ENCODE data around the gene TRIM45.

Gene TRIM45

GRCh38 chr1:117101334-117101733 is 20.2 kb downstream of the TRIM45 start:
- no peak for DNase-seq (ENCODE audit: low read depth in 2 of 3, low spot score in 1 of 3)

GRCh38 chr1:117098287-117098890 is 23.2 kb downstream of the TRIM45 start:
- DNase-seq (ENCODE audit: low read depth in 2 of 3, low spot score in 1 of 3) = no peak

DNA sequence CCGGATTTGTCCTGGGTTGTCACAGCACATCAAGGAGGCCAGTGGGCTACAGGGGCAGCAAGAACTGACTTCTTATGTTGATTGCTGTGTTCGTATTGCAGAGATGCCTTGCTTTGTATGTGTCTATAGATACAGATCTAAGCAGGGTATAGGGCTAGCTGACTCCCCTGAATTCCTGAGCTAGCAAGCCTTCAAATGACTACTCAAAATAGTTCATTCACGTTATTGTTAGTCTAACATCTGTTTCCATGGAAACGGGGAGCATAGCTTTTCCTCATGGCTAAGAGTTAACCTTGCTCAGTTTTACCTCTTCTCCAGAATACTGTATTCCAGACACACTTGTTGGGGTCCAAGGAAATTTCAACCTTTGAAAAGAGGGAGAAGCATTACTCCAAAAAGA is 24.1 kb downstream of the TRIM45 start:
- DNase-seq (ENCODE audit: low read depth in 2 of 3, low spot score in 1 of 3) = no peak

- no peak for DNase-seq (ENCODE audit: low read depth in 2 of 3, low spot score in 1 of 3)
Measured at GRCh38 chr1:117096951-117097408, 24.6 kb downstream of the TRIM45 start.

DNA sequence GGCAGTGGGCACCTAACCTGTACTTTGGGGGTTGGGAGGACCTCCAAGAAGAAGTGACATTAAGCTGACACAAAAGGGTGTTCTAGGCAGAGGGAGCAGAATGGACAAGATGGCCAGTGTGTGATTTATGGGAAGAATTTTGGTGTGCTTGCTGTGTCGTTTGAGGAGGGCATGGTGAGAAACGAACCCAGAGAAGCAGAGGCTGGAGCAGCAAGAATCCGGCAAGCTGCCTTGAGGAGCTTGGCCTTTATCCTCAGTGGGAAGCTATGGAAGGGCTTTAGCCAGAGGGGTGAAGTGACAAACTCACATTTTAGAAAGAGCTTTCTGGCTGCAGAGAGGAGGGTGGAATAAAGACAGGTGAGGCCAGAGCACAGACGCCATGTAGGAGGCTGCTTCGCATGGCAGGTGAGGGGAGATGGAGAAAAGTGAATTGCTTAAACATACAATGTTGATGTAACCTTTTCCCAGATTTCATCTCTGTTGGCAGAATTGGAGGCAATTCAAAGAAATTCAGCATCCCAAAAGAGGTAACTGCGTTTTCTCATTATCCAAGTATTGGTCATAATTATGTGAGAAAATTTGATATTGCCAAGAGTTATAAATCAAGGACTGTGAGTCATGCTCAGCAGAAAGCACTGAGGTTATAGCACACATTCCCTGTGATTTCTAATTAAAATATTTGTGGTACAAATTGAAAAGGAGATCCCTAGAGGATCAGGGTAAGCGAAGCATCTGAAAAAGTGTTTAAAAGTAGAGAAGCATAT is 26.5 kb downstream of the TRIM45 start:
- DNase-seq (ENCODE audit: low read depth in 2 of 3, low spot score in 1 of 3) = no peak

DNA sequence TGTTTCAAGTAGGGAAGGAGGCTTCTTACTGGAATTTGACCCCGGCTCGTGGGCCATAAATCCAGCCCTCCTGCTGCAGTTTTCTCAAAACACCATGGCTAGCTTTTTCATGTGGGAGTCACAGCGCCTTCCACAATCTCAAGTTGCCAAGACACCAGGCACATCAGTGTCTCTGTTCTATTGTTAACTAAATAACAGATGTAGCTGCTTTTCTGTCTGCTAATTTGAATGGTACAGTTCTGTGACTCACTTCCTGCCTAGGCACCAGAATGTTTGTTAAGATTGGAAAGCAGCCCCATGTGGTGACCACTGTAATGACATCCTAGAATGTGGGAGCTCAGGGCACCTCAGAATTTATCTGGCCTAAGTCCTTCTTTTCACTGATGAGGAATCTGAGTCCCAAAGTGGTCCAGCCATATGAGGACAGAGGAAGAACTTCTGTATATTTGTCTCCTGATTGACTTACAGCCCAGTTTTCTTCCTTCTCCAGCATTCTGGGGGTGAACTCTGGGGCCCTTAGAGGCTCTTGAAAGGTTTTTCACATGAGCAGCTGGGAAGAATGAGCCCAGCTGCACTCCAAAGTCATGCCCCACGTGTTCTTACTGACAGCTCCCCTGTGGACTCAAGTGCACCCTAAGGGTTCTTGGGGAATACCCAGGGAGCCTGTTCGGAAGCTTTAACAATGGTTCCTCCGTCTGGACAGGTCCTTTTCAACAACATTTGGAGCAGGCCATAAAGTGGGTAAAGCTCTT is 27.5 kb downstream of the TRIM45 start:
- peak in 1 of 3 donors; percentile 47 for DNase-seq (ENCODE audit: low read depth in 2 of 3, low spot score in 1 of 3)

DNA sequence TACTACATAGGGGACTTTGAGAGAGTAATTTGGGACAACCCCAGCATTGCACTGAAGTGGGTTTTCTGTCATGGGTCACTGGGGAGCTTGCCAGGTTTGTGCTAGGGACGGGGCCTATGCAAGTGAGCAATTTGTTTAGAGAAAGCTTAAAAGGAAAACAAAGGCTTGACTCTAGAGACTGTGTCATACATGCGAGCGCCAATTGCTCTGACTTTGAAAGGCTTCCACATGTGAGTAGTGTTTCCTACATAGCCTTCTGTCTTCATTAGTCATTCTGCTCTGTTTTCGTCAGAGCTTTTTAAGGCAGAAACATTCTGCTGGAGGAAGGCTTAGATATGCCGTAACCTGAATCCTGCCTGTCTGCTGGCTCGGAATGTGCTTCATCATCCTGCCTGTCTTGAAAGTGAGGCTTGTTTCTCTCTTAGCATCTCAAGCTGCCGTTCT is 28.4 kb downstream of the TRIM45 start:
- no peak for DNase-seq (ENCODE audit: low read depth in 2 of 3, low spot score in 1 of 3)

DNA sequence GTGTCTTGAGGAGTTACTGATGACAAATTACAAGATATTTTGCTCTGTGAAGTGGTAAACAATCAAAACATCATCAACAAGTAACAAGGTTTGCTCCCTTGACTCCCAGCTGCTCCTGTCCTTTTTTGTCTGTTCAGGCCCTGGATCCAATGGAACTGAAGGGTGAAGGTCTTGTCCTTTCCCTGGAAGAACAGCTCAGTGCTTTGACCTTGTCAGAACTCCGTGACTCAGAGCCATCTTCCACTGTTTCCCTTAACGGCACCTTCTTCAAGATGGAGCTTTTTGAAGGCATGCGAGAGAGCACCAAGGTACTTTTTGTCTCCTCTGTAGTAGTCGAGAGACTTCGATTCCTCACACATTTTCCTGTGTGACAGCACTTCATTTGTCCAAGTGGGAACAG is 29.0 kb downstream of the TRIM45 start:
- no peak for DNase-seq (ENCODE audit: low read depth in 2 of 3, low spot score in 1 of 3)

- DNase-seq (ENCODE audit: low read depth in 2 of 3, low spot score in 1 of 3) = no peak
Measured at GRCh38 chr1:117089996-117090395, 31.6 kb downstream of the TRIM45 start.

DNA sequence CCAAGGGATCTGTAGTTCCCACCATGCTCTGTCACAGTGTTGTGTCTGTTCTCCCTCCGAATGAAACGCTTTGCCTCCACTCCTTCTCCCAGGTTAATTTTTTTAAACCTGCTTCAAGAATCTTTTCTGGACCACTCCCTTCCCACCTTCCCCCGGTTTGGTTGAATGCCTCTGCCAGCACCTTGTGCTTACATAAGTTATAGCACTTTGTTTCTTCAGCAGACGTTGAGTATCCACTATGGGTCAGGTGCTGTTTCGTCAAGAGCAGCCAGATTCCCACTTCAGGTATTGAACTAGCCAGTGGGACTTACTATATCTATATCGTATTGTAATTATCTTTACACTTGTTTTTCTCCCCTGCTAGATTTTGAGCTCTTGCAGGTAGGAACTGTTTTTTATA is 33.9 kb downstream of the TRIM45 start:
- no peak for DNase-seq (ENCODE audit: low read depth in 2 of 3, low spot score in 1 of 3)

GRCh38 chr1:117084231-117084630 is 37.3 kb downstream of the TRIM45 start:
- no peak for DNase-seq (ENCODE audit: low read depth in 2 of 3, low spot score in 1 of 3)

- DNase-seq (ENCODE audit: low read depth in 2 of 3, low spot score in 1 of 3) = no peak
Measured at GRCh38 chr1:117079737-117080136, 41.8 kb downstream of the TRIM45 start.

- DNase-seq (ENCODE audit: low read depth in 2 of 3, low spot score in 1 of 3) = peak; percentile 30 to 45 (median 38)
Measured at GRCh38 chr1:117077267-117077666, 44.3 kb downstream of the TRIM45 start.

GRCh38 chr1:117076648-117077047 is 44.9 kb downstream of the TRIM45 start:
- no peak for DNase-seq (ENCODE audit: low read depth in 2 of 3, low spot score in 1 of 3)

- no peak for DNase-seq (ENCODE audit: low read depth in 2 of 3, low spot score in 1 of 3)
Measured at GRCh38 chr1:117070124-117070523, 51.4 kb downstream of the TRIM45 start.

DNA sequence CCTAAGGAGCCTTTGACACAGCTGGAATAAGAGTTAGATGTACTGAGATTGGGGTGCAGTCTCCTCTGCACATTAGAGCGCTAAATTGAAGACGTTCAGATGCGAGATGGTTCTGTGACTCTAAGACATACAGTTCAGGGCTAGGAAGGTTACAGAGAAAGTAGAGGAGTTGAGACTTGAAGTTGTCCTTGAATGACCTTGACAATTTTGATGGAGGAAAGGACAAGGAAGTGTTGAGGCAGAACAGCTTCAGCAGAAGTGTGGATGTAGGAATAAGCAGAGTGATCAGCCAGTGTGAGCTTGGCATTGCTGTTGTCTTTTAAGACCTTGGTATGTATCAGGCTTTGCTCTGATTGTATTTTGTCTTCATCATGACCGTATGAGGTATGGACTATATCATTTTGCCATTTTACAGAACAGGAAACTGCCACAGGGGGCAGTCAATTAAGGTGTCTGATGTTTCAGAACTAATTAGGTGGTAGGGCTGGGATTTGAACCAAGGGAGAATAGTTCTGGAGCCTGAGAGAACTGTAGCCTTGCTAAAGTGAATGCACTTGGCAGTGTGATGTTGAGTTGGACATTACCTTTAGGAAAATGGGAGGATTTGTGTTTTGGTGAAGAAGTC is 52.2 kb downstream of the TRIM45 start:
- no peak for DNase-seq (ENCODE audit: low read depth in 2 of 3, low spot score in 1 of 3)

GRCh38 chr1:117068580-117068979 is 53.0 kb downstream of the TRIM45 start:
- no peak for DNase-seq (ENCODE audit: low read depth in 2 of 3, low spot score in 1 of 3)

DNA sequence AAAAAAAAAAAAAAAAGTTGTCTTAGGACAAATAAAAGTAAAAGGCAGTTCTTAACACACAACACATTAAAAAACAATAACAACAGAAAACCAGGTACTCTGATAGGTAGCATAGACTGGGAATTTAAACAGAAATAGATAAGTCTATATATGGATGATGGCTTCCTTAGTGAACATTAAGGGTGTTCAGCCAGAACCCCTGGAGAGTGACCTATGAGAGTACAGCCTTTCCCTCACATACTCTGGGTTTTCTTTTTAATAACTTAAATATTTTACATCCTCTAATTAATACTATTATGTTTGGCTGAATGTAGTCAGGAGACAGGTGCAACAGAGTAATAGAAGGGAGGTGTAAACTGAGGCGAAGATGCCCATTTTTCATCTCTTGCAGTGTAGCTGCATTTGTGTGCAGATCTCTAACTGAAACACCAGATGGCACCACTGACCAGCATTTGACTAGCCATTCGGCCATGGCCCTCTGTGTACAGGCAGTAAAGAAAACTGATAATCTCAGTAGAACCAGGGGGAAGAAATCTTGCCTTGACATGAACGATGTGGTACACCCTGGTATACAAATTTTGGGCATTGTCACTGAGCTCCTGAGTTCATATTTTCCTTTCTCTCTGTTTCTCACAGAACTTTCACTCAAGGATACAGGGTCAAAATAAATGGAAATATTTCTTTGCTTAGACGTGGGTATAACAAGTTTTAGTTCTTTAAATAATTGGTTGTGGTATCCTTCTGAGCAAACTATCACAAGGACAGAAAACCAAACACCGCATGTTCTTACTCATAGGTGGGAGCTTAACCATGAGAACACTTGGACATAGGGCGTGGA is 53.8 kb downstream of the TRIM45 start:
- no peak for DNase-seq (ENCODE audit: low read depth in 2 of 3, low spot score in 1 of 3)

DNA sequence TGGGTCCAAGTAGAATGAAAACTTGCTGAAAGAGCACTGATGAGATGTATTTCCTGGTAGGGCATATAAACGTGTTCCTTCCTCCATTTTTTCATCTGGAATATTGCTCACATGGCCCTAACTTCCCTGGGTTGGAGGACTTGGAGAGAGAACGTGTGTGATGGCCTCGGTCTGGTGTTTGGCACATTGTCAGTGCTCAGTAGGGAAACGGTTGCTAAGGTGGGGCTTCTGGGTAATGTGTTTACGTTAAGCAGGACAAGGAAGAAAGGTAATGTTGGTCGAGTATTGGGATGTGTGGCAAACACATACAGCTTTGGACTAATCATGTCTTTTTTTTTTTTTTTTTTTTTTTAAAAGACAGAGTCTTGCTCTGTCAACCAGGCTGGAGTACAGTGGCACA is 55.2 kb downstream of the TRIM45 start:
- DNase-seq (ENCODE audit: low read depth in 2 of 3, low spot score in 1 of 3) = no peak

DNA sequence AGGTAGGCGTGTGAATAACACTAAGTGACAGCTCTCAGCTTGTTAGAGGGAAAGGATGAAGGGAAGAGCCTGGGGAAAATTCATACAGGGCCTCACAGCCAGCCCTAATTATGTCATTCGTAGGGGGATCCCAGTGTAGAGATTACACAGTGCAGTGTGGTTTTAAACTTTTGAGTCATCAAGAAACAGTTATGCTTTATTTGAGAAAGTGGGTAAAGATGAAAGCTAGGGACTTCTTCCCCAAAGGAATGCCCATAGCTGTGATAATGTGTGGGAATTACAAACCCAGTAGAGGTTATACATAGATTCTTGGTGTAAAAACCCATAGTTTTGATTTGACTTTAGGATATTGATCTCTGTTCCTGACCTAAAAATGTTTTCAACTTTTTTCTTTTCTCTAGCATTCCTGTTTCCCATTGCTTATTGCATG is 59.5 kb downstream of the TRIM45 start:
- peak in 1 of 3 donors; percentile 40 for DNase-seq (ENCODE audit: low read depth in 2 of 3, low spot score in 1 of 3)

Measured in stimulated activated CD4-positive, alpha-beta T cell treated with anti-CD3 and anti-CD28 coated beads, Interleukin-12 subunit alpha, Interleukin-12 subunit beta, amount 100 ng/mL, for 48 hours (primary cell).